Activated CD4-positive, alpha-beta T cell treated with anti-CD3 and anti-CD28 coated beads for 36 hours (primary cell): ENCODE measurements around the gene PHF21B. TPM values are rescaled to one million over a fixed set of nuclear protein-coding genes. Genes with fewer than 3 reads are reported as not detected.

Source experiments
- ATAC-seq: fragments of 200-7000 bp; cut with Tn5 transposase; one replicate; pipeline ENCODE4 v1.10.0; 2021; ENCODE audit warnings: mild to moderate bottlenecking, moderate library complexity
- CTCF ChIA-PET: fragments of 350-600 bp; sonication (Branson Sonifier 250); formaldehyde crosslinking; loops from one replicate; lab custom pipeline; 2021; ENCODE audit warnings: antibody characterized with exemption; lab: Charles Lee
- POLR2A ChIA-PET: fragments of 350-600 bp; sonication (Branson Sonifier 250); formaldehyde crosslinking; loops from one replicate; lab custom pipeline; 2021; ENCODE audit warnings: antibody characterized with exemption, inconsistent platforms; lab: Charles Lee
- DNase-seq: peaks from one replicate; pipeline ENCODE4 v3.0.0-alpha.2; 2020
- H3K27ac Mint-ChIP-seq: one replicate; pipeline ENCODE4 v1.8.0; 2021; ENCODE audit warnings: mixed read lengths
- H3K27me3 Mint-ChIP-seq: one replicate; pipeline ENCODE4 v1.8.0; 2021; ENCODE audit warnings: mixed read lengths
- H3K36me3 Mint-ChIP-seq: one replicate; pipeline ENCODE4 v1.8.0; 2021; ENCODE audit warnings: low read depth, mixed read lengths
- H3K4me1 Mint-ChIP-seq: one replicate; pipeline ENCODE4 v1.8.0; 2021; ENCODE audit warnings: mixed read lengths
- H3K4me3 Mint-ChIP-seq: one replicate; pipeline ENCODE4 v1.8.0; 2021; ENCODE audit warnings: mild to moderate bottlenecking, moderate library complexity, mixed read lengths
- H3K9me3 Mint-ChIP-seq: one replicate; pipeline ENCODE4 v1.8.0; 2021; ENCODE audit warnings: low read depth, mixed read lengths
- intact Hi-C, 2 experiments: fragments of 100-400 bp; cut with DNase I in 1 of 2; cut with micrococcal nuclease in 1 of 2; formaldehyde crosslinking; loops; one replicate each; pipeline versions ENCODE4 v1.14.2 to v1.15.1; 2022 to 2024; cut with DNase I, micrococcal nuclease
- total RNA-seq, 2 experiments: library from RNA; stranded (reverse); gene quantifications; one replicate each; pipeline ENCODE4 v1.2.3, GENCODE V29; 2021

PHF21B gene
- total RNA-seq, 2 experiments from 2014 or later: not detected

- ChIA-PET POLR2A (no interaction called here), CTCF (no interaction called here)
- Mint-ChIP-seq H3K36me3 (no peaks in the 10 kb centered on the region), H3K27ac (no peak overlapping the region), H3K4me1 (no peaks in the 10 kb centered on the region), H3K27me3 (peaks cover 6% of the 10 kb centered on the region), H3K9me3 (peaks cover 9% of the 10 kb centered on the region), H3K4me3 (no peak overlapping the region)
- no peak for DNase-seq
- ATAC-seq: no peak
- intact Hi-C loops: no loop called here
These were observed 171.3 kb downstream of the PHF21B start for GRCh38 chr22:44838316-44839016.

GRCh38 chr22:44837481-44837880, 172.3 kb downstream of the PHF21B start:
- peaks cover 9% of the 10 kb centered on the region for H3K9me3 Mint-ChIP-seq
- CTCF ChIA-PET: no interaction called here

GRCh38 chr22:44834065-44834464, 175.7 kb downstream of the PHF21B start:
- CTCF ChIA-PET: no interaction called here
- ATAC-seq (no peak), DNase-seq (no peak)
- no peaks in the 10 kb centered on the region for H3K4me1 Mint-ChIP-seq
- intact Hi-C loops: no loop called here
- H3K27ac Mint-ChIP-seq: no peak overlapping the region
- H3K9me3 Mint-ChIP-seq: peaks cover 9% of the 10 kb centered on the region
- H3K4me3 Mint-ChIP-seq: no peak overlapping the region
- H3K36me3 Mint-ChIP-seq: no peaks in the 10 kb centered on the region
- peaks cover 8% of the 10 kb centered on the region for H3K27me3 Mint-ChIP-seq
- POLR2A ChIA-PET: no interaction called here

More at GRCh38 chr22:44837481-44837880, 172.3 kb downstream of the PHF21B start:
- intact Hi-C loops: no loop called here
- no peak overlapping the region for H3K4me3 Mint-ChIP-seq
- peaks cover 8% of the 10 kb centered on the region for H3K27me3 Mint-ChIP-seq
- H3K4me1 Mint-ChIP-seq: no peaks in the 10 kb centered on the region
- ATAC-seq: no peak
- POLR2A ChIA-PET: no interaction called here
- DNase-seq: no peak
- H3K27ac Mint-ChIP-seq: no peak overlapping the region
- no peaks in the 10 kb centered on the region for H3K36me3 Mint-ChIP-seq

GRCh38 chr22:44831885-44832284, 177.9 kb downstream of the PHF21B start:
- ATAC-seq (no peak), DNase-seq (no peak)
- intact Hi-C loops: no loop called here
- Mint-ChIP-seq H3K36me3 (no peaks in the 10 kb centered on the region), H3K9me3 (peaks cover 9% of the 10 kb centered on the region), H3K4me3 (no peak overlapping the region), H3K27ac (no peak overlapping the region), H3K27me3 (peaks cover 10% of the 10 kb centered on the region), H3K4me1 (no peaks in the 10 kb centered on the region)
- POLR2A ChIA-PET: no interaction called here
- CTCF ChIA-PET: interaction anchor here (0.6 to 0.7 kb wide), 2 partner anchors 10 to 68 kb away, joined by 3 read pairs; no protein-coding TSS in a partner anchor

Other genes with a start within 250 kb of the PHF21B start
- 100 to 1,000 TPM; 136 to 141 TPM for gene NUP50, start 153.9 kb upstream of the PHF21B start, total RNA-seq
- gene KIAA0930, start 230.9 kb upstream of the PHF21B start, total RNA-seq: 10 to 100 TPM; 24.8 to 29.6 TPM